Erythroblast (primary cell): ENCODE measurements around the gene SMIM26.

ENCODE experiments used
- GATA1 ChIP-seq: IDR thresholded peaks from 2 replicates; pipeline ENCODE4 v1.6.1; 2011; ENCODE audit warnings: low read depth, mild to moderate bottlenecking, control low read depth, low read length, moderate library complexity
- POLR2A ChIP-seq: IDR thresholded peaks from 2 replicates; pipeline ENCODE4 v1.6.1; 2011; ENCODE audit warnings: mild to moderate bottlenecking, low read length

- peak; percentile 47 for TF ChIP-seq POLR2A
- TF ChIP-seq GATA1, result no peak
These were observed 20.7 kb downstream of the SMIM26 start, which contains the start of gene DTD1 for GRCh38 chr20:18587665-18588573.
